A549 treated with AZD9567 at 1 μM for 4 hours (cell line): ENCODE results near the gene ITPKC. TPM values are rescaled to one million over a fixed set of nuclear protein-coding genes. Genes with fewer than 3 reads are reported as not detected.

Source experiments
- total RNA-seq: library from RNA; stranded (reverse); fragments of 200-300 nt; extraction: Qiagen RNA extraction; gene quantifications from 5 replicates; pipeline ENCODE4 v1.2.3, GENCODE V29; 2022; ENCODE audit not compliant: insufficient read depth

ITPKC gene
- total RNA-seq, result 20.5 to 35.5 TPM (median 31.6 TPM) in 5 replicates

DNA sequence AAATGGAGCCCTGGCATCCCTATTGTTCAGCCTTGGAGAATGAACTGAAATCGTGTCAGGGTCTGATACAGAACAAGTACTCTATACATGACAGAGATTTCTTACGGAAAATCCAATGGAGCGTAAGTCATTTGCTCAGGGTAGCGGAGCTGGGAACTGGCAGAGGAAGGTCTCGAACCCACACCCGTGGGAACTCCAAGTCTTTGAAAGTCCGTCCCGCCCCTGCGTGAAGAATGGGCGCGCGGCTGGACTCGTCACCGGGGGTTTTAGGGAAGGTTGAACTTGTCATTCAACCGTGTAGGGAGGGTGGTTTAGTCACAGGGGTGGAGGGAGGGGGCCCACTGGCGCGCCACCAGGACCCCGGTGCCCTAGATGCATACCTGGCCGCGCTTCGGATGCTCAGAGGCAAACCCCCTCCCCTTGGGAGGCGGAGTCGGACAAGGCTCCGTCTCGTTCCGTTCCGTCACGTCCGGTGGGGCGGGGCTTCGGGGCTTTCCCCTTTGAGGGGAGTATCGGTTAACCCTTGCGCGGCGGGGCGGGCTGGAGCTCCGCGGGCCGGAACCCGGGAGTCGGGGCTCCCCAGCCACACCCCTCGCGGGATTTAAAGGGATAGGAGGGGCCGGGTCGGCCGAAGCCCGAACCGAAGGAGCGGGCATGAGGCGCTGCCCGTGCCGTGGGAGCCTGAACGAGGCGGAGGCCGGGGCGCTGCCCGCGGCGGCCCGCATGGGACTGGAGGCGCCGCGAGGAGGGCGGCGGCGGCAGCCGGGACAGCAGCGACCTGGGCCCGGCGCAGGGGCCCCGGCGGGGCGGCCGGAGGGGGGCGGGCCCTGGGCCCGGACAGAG is at the start of gene ITPKC, which contains the start of gene COQ8B:
ITPKC (plus strand) TSS at position 631 of the 843 bp plus-strand sequence; CDS start at position 655, 24 bp downstream.
COQ8B (minus strand) TSS at position 405 of the 843 bp plus-strand sequence. CDS start 2,254 bp downstream, outside the sequence.

DNA sequence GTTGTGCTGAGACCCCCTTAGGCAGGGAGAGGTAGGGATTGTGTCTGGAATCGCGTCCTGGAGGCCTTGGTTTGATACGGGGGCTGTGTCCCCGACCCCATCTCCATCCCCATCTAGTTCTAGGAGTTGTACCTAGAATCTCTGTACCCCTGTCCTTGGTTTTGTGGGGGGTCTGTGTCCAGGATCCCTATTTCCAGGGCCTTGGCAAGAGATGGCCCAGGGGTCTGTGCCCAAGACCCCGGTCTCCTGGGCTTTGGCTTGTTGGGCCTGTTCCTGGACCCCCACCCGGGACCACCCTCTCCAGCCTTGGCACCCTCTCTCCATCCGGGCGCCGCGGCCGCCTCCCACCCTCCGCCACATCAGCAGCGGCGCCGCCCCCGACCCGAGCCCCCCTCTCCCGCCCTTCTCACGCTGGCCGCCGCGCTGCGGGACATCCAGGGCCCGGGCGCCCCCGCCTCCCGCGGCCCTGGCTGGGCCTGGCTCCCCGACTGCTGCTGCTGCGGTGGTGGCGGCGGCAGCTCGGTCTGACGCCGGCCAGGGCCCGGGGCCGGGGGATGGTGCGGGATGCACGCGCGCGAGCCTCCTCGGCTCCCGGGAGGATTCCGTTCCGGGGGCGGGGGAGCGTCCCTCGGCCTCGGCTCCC is 26.7 kb upstream of the ITPKC start, which contains the start of gene NUMBL:
NUMBL (minus strand) TSS at position 602 of the 643 bp plus-strand sequence; CDS start at position 434, 168 bp downstream.

DNA sequence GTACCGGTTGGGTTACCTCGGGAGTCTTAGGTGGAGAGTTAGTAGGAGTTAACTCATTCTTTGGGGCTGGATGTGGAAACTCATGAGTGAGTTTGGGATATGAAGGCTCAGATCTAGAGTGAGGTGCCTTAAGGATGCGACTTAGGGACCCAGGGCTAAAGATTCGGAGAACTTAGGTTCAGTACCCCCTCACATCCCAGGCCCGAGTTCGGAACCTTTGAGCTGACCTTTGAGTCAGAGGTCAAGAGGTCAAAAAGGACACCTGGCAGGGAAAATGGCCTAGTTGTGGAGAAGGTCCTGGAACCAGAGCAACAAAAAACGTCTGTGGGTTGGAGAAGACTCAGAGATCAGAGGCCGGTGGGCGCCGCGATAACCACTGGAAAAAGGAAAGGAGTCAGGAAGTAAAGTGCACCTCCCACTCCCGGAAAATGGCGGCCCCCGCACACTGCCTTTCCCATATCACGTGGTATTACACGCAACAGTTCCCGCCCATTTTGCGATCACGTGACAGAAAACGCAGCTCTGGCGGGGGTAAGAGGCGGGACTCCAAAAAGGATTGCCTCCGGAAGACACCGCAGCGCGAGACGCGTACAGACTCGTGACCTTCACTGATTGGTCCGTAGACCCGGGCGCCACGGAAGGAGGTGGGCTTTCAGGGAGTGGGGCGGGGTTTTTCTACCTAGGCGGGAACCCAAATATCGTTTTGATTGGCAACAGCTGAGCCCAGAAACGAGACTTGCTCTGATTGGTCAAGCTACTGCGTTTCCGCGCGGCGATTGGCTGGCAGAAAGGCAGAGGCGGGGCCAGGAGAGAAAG is 33.4 kb downstream of the ITPKC start, which contains the start of gene ACTMAP:
ACTMAP (minus strand) TSS at position 420 of the 816 bp plus-strand sequence. CDS start 674 bp downstream, outside the sequence.

DNA sequence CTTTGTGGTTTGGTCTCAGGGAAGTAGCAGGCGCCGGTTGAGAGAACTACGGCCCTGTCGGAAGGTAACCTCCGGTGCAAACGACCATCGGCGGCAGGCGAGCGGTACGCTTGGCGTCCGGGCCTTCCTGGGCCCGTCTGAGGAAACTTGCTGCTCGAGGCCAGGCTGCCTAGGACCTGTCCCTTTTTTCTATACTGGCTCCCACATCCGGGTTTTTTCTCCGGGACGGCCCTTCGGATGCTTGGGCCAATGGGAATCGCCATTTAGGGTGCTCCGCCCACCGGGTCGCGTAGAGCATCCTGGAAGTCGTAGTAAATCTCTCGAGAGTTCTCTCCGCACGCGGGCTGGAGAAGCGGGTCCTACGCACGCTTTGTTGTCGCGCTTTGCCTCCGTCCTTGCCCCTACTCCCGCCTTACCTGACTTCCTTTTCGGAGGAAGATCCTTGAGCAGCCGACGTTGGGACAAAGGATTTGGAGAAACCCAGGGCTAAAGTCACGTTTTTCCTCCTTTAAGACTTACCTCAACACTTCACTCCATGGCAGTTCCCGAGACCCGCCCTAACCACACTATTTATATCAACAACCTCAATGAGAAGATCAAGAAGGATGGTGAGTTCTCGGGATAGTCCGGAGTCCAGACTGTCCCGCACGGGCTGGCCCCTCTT is 34.1 kb downstream of the ITPKC start, which contains the start of gene SNRPA:
SNRPA (plus strand) TSS at position 330 of the 664 bp plus-strand sequence; CDS start at position 536, 206 bp downstream.

DNA sequence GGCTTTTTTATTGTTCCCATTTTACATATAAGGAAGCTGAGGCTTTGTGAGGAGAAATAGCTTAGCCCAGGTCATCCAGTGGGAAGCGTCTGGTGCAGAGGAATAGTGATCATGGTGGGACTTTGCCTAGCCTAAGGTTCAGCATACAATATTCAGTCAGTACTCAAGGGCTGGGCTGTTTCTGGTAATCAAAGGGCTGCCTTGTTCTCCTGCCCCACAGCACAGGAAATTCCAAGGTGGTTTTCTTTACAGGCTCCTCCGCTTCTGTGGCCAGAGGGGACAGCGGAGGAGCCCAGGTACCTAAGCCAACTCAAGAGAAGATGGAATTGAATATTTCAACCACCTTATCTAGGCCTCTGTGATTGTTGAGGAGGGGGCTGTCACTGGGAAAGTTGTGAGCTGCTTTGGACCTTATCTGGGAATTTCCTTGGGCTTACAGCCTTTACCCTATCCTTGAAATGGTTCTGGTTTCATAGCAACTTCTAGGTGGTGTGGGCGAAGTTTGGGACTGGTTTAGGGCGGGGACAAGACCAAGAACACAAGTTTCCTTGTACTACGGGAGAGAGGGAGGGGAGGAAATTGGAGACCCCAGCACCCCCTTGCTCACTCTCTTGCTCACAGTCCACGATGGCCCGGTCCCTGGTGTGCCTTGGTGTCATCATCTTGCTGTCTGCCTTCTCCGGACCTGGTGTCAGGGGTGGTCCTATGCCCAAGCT is 58.2 kb downstream of the ITPKC start, which contains the start of gene MIA:
MIA (plus strand) TSS at position 606 of the 716 bp plus-strand sequence; CDS start at position 628, 22 bp downstream.

DNA sequence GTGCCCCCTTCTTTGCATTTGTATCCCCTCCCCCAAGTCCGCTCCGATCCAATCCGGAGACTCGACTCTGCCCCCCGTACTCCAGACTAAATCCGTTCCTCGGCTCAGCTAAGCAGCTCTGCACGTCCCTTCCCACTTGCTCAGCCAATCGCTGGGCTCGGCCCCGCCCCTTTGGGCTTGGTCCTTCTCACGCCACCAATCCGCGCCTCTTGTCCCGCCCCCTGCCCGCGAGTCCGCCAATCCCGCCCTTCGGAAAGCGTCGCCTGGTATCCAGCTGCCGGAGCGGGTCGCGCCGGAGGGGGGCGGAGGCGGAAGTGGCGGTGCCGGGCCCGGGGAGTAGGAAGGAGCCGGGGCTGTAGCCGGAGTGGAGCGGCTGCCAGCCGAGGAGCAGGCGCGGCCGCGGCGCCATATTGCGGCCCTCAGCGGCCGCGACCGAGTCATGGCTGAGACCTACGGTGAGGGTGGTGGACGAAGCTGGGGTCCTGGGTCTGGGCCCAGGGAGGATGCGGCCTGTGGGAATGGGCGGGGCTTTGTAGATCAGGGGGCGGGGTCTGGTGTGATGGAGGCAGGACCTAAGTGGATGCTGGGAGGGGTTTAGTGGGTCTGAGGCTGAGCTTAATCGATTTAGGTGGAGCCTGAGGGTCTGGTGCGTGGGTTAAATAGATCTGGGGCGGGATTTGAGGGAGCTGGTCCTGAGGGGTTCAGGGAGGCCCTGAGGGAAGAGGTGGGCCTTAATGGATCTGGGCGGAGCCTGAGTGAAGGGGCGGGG is 61.2 kb downstream of the ITPKC start, which contains the start of gene RAB4B:
RAB4B (plus strand) TSS at position 311 of the 769 bp plus-strand sequence; CDS start at position 440, 129 bp downstream.

Other genes starting within 250 kb of the ITPKC start
- 125 to 139 TPM (median 133 TPM) in 5 replicates for gene SHKBP1, start 140.2 kb upstream of the ITPKC start, total RNA-seq
- gene LTBP4, start 115.7 kb upstream of the ITPKC start, total RNA-seq, result 35.2 to 57.9 TPM (median 54.8 TPM) in 5 replicates
- 47.8 to 82.6 TPM (median 77.1 TPM) in 5 replicates for gene NUMBL, start 26.5 kb upstream of the ITPKC start, total RNA-seq
- 69.8 to 88.8 TPM (median 84.0 TPM) in 5 replicates for gene COQ8B, start 226 bp upstream of the ITPKC start, total RNA-seq
- 14.5 to 18.5 TPM (median 16.7 TPM) in 5 replicates for gene ACTMAP, start 33.4 kb downstream of the ITPKC start, total RNA-seq
- 145 to 179 TPM (median 153 TPM) in 5 replicates for gene SNRPA, start 34.1 kb downstream of the ITPKC start, total RNA-seq
- gene MIA, start 58.4 kb downstream of the ITPKC start, total RNA-seq, result not detected in 5 replicates
- gene RAB4B, start 61.1 kb downstream of the ITPKC start, total RNA-seq, result 12.8 to 22.1 TPM (median 20.1 TPM) in 5 replicates
- 79.8 to 98.3 TPM (median 95.8 TPM) in 5 replicates for gene EGLN2, start 82.1 kb downstream of the ITPKC start, total RNA-seq
- gene CYP2A6, start 133.3 kb downstream of the ITPKC start, total RNA-seq, result not detected in 5 replicates
- gene CYP2A7, start 165.1 kb downstream of the ITPKC start, total RNA-seq, result not detected in 5 replicates